Effector memory CD4-positive, alpha-beta T cell (primary cell): ENCODE results near the gene LRBA.

Experiments used
- DNase-seq, 3 donors: peaks; one replicate each; pipeline ENCODE4 v3.0.0-alpha.2; 2020
- H3K27ac ChIP-seq: 2 replicates; pipeline ENCODE4 v1.7.0; 2013; ENCODE audit warnings: mild to moderate bottlenecking, low read length, moderate library complexity; ENCODE audit not compliant: insufficient read depth, poor library complexity, severe bottlenecking
- H3K27me3 ChIP-seq: replicated peaks from 2 replicates; pipeline ENCODE4 v1.7.0; 2013; ENCODE audit warnings: mild to moderate bottlenecking, low read length; ENCODE audit not compliant: insufficient read depth, control insufficient read depth, poor library complexity, severe bottlenecking
- H3K36me3 ChIP-seq: 2 replicates; pipeline ENCODE4 v1.7.0; 2013; ENCODE audit warnings: mild to moderate bottlenecking, low read length, moderate library complexity; ENCODE audit not compliant: control insufficient read depth, insufficient read depth
- H3K4me1 ChIP-seq: 2 replicates; pipeline ENCODE4 v1.7.0; 2013; ENCODE audit warnings: low read length, mild to moderate bottlenecking; ENCODE audit not compliant: control insufficient read depth, insufficient read depth, poor library complexity, severe bottlenecking
- H3K4me3 ChIP-seq: 2 replicates; pipeline ENCODE4 v1.7.0; 2013; ENCODE audit warnings: low read length, low read depth, mild to moderate bottlenecking; ENCODE audit not compliant: insufficient read depth, poor library complexity, severe bottlenecking
- H3K9me3 ChIP-seq: 2 replicates; pipeline ENCODE4 v1.7.0; 2013; ENCODE audit warnings: mild to moderate bottlenecking, low read length, moderate library complexity; ENCODE audit not compliant: control insufficient read depth

The LRBA gene

DNA sequence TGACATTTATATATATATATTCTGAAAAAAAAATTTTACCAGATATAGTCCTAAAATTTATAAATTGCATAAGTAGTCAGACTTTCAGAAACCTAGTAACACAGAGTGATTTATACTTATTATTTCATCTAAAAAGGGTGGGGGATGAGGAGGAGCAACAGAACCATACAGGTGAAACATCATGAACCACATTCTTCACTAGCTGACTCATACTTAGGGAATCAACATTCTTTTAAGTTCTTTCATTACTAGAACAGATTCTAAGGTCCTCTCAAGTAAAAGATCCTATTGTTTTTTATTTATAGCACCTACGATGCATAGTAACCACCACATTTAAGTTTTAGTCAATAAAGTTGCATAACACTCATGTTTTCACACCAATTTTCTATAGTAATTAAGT, 166.1 kb downstream of the LRBA start:
- Histone ChIP-seq H3K9me3 (no peaks in the 10 kb centered on the region), H3K36me3 (peaks cover 46% of the 10 kb centered on the region), H3K27ac (no peak overlapping the region), H3K4me3 (no peak overlapping the region), H3K4me1 (no peaks in the 10 kb centered on the region), H3K27me3 (no peaks in the 10 kb centered on the region)
- DNase-seq = no peak

DNA sequence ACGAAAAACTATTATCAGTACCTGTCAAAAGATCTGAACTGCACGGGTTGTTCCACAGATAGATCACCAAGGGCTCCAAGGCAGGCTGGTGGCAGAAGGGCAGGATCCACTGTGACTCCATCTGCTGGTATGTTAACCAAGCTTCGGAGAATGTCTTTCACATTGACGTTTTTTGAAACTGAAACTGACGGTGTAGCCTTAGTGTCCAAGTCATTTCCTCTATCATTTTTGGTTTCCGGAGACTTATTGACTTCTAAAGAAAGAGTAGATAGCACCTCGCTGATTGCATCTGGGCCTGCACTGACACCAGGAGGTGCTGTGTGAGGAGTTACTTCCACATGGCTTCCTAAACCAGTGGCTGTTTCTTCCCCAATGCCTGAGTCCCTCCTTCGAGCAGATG, 186.9 kb downstream of the LRBA start:
- Histone ChIP-seq H3K9me3 (no peaks in the 10 kb centered on the region), H3K4me3 (peak overlapping the region; percentile 35), H3K4me1 (peaks cover 2% of the 10 kb centered on the region), H3K36me3 (no peaks in the 10 kb centered on the region), H3K27me3 (no peaks in the 10 kb centered on the region), H3K27ac (peak overlapping the region; percentile 60)
- DNase-seq = peak; percentile 43 to 51 (median 45)

DNA sequence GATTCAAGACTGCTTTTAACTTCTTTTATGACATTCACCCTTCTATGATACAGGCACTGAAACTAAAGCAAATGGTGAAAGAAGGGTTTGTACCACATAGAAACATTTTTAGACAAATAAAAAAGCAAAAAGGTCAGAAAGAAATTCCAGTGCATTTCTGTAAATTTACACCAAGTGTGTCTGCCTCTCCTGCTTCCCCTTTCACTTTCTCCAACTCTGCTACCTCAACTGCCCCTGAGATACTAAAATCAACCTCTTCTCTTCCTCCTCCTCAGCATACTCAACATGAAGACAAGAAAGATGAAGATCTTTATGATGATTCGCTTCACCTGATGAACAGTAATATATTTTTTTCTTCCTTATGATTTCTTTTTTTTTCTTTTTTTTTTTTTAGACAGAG, 187.9 kb downstream of the LRBA start:
- Histone ChIP-seq H3K9me3 (no peaks in the 10 kb centered on the region), H3K36me3 (no peaks in the 10 kb centered on the region), H3K4me1 (peaks cover 2% of the 10 kb centered on the region), H3K27me3 (no peaks in the 10 kb centered on the region), H3K27ac (no peak overlapping the region), H3K4me3 (no peak overlapping the region)
- DNase-seq = no peak

DNA sequence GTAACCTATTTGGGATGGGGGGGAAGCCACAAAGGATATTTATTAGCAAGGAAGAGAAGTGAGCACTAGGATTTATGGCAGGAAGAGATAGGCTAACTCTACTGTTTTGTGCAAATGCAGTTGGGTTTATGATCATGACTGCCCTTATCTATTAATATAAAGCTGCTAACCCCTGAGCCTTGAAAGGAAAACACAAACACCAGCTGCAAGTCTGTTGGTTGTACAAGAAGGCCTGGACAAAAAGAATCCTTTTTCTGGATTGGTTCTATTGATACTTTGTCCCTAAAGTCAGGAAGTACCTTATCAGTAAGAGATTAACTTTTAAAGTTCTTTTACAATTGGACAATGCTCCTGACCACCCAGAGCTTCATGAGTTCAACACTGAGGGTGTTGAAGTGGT, 188.8 kb downstream of the LRBA start:
- Histone ChIP-seq H3K27me3 (no peaks in the 10 kb centered on the region), H3K27ac (no peak overlapping the region), H3K4me1 (peaks cover 2% of the 10 kb centered on the region), H3K4me3 (no peak overlapping the region), H3K36me3 (no peaks in the 10 kb centered on the region), H3K9me3 (no peaks in the 10 kb centered on the region)
- DNase-seq = no peak

DNA sequence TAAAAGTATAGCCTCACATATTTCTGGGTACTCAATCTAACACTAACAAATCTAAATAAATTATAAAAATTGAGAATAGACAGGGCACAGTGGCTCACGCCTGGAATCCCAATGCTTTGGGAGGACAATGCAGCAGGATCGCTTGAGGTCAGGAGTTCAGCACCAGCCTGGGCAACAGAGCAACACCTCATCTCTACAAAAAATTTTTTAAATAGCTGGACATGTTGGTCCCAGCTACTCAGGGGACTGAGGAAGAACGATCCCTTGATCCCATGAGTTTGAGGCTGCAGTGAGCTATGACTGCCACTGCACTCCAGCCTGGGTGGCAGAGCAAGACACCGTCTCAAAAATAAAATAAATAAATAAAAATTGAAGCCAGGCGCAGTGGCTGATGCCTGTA, 192.7 kb downstream of the LRBA start:
- no peak overlapping the region for H3K27ac ChIP-seq
- no peaks in the 10 kb centered on the region for H3K36me3 ChIP-seq
- no peaks in the 10 kb centered on the region for H3K9me3 ChIP-seq
- no peaks in the 10 kb centered on the region for H3K4me1 ChIP-seq
- no peaks in the 10 kb centered on the region for H3K27me3 ChIP-seq
- no peak for DNase-seq
- no peak overlapping the region for H3K4me3 ChIP-seq

DNA sequence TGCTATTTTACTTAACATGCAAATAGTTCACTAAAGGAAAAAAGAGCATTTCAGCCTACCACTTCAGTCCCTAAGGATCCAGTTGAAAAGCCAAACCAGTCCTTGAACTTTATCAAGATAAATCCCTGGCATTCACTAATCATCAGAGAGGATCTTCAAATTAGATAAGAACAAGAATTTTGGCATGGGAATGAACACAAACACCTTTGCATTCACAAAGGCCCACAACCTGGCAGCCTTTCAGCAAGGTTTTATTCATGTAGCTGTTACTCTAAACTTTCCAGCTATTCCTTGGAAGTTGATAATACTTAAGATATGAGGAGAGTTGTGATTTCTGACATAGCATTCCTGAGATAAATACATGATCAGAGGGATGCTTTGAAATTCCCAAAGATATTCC, 193.4 kb downstream of the LRBA start:
- Histone ChIP-seq H3K36me3 (no peaks in the 10 kb centered on the region), H3K4me1 (no peaks in the 10 kb centered on the region), H3K9me3 (no peaks in the 10 kb centered on the region), H3K4me3 (no peak overlapping the region), H3K27me3 (no peaks in the 10 kb centered on the region), H3K27ac (no peak overlapping the region)
- no peak for DNase-seq

DNA sequence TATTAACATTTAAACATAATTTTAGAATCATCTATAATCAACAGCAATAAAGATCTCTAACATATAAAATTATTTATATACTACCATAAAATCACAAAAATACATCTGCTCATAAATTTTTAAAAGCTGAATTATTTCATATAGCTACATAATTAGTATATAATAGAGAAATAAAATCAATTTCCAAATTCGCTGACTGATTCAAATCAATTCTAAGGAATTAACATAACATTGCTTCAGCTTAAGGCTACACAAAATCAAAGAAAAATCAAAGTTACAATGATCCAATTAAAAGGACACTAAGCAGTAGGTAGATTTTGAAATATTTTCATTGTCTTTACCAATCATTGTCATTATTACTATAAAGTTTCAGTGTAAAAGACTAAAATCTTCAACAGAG, 194.7 kb downstream of the LRBA start:
- Histone ChIP-seq H3K27me3 (no peaks in the 10 kb centered on the region), H3K9me3 (no peaks in the 10 kb centered on the region), H3K36me3 (peaks cover 4% of the 10 kb centered on the region), H3K4me1 (no peaks in the 10 kb centered on the region), H3K4me3 (no peak overlapping the region), H3K27ac (no peak overlapping the region)
- DNase-seq = no peak

DNA sequence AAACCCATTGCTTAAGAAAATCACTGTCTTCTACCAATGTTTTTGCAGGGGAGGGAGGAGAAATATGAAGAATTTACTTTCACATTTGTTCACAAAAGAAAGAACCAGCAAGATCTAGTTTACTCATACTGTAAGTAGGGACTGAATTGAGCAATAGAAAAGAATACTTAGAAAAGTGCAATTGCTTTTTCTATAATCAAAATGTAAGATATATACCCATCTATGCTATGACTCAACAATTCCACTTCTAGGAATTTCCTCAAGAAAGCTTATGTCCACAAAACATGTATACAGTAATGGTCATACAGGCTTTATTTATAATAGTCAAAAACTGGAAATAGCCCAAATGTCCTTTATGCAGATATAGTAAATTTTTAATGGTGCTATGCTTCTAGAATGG, 196.4 kb downstream of the LRBA start:
- Histone ChIP-seq H3K27ac (no peak overlapping the region), H3K4me3 (no peak overlapping the region), H3K9me3 (no peaks in the 10 kb centered on the region), H3K4me1 (no peaks in the 10 kb centered on the region), H3K36me3 (peaks cover 4% of the 10 kb centered on the region), H3K27me3 (no peaks in the 10 kb centered on the region)
- DNase-seq = no peak

DNA sequence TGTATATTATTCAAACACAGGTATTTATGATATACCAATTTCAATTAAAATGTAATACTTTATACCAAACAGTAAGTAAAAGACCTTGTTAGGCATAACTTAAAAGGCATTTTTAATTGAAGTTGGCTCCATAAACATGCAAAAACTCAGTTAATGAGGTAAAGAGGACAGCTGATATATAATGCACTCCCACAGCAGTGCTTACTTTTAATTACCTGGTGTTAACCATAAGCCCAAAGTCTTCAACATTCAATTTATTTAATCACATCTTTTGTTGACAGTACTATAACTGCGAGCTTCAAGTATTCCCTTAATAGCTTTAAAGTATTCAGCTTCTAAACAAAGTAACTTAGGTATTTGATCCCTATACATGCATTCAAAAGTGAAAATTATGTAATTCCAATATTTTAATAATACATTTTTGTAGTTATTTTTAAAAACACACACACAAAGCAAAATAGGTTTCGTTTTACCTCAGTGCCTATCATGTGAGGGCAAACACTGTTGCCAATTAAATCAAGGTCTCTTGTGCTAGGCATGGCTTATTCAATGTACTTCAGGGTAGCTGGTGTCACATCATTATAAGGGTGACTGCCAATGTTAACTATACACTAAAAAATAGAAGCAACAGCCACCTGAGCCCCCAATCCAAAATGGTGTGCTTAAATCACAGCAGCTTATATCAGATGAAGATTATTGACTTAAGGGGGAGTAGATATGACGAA, 197.1 kb downstream of the LRBA start:
- H3K36me3 ChIP-seq = peaks cover 4% of the 10 kb centered on the region
- H3K4me3 ChIP-seq = no peak overlapping the region
- H3K27ac ChIP-seq = no peak overlapping the region
- H3K9me3 ChIP-seq = no peaks in the 10 kb centered on the region
- H3K4me1 ChIP-seq = no peaks in the 10 kb centered on the region
- no peaks in the 10 kb centered on the region for H3K27me3 ChIP-seq
- no peak for DNase-seq

DNA sequence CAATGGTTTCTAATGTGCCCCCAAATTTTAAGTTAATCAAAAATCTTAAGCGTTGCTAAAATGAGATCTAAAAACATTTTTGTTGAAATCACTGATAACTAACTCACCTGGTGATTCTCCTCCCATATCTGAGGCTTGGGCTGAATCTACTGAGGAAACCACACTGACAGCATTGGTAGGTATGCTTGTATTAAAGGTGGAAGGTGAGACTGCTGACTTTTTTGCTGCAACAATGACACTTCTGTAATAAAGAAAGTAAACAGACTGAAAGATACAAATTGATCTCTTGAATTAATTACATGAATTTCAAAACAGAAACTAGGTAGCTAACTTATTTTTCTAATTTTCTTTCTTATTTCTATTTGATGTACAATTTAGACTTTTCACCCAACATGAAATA, 198.1 kb downstream of the LRBA start:
- no peak overlapping the region for H3K4me3 ChIP-seq
- no peaks in the 10 kb centered on the region for H3K27me3 ChIP-seq
- no peaks in the 10 kb centered on the region for H3K4me1 ChIP-seq
- DNase-seq = no peak
- peaks cover 4% of the 10 kb centered on the region for H3K36me3 ChIP-seq
- no peaks in the 10 kb centered on the region for H3K9me3 ChIP-seq
- no peak overlapping the region for H3K27ac ChIP-seq
